Transverse colon (tissue), 4 donors: ENCODE data around the gene PSMG2. TPM values are rescaled to one million over a fixed set of nuclear protein-coding genes. Genes with fewer than 3 reads are reported as not detected.

Source experiments
- DNase-seq: peaks from one replicate; pipeline ENCODE4 v3.0.0-alpha.2; 2019
- H3K27ac ChIP-seq, 4 donors: fragments of 200-600 bp; sonication (generic); 2 replicates each; pipeline ENCODE4 v1.5.1; 2016 to 2018; ENCODE audit warnings: inconsistent platforms in 4 of 4
- H3K27me3 ChIP-seq: fragments of 200-600 bp; sonication (generic); 2 replicates; pipeline ENCODE4 v1.5.1; 2017; ENCODE audit warnings: inconsistent platforms
- H3K36me3 ChIP-seq, 4 donors: fragments of 200-600 bp; sonication (generic); 2 replicates each; pipeline ENCODE4 v1.5.1; 2017 to 2019; ENCODE audit warnings: inconsistent platforms in 4 of 4
- H3K4me1 ChIP-seq, 4 donors: fragments of 200-600 bp; sonication (generic); 2 replicates each; pipeline ENCODE4 v1.5.1; 2017 to 2020; ENCODE audit warnings: inconsistent platforms in 4 of 4
- H3K4me3 ChIP-seq, 4 donors: fragments of 200-600 bp; sonication (generic); 1 replicate in 1 of 4; 2 replicates in 3 of 4; pipeline versions ENCODE4 v1.5.1 to v1.6.1; 2017 to 2019; ENCODE audit warnings: inconsistent platforms in 4 of 4
- H3K9me3 ChIP-seq, 2 donors: fragments of 200-600 bp; sonication (generic); 2 replicates each; pipeline ENCODE4 v1.5.1; 2017 to 2019; ENCODE audit warnings: inconsistent platforms in 2 of 2
- EP300 ChIP-seq: sonication (generic); formaldehyde crosslinking; IDR thresholded peaks from one replicate; pipeline ENCODE4 v1.6.1; 2017; ENCODE audit warnings: antibody characterized with exemption, low read depth
- POLR2A ChIP-seq: fragments of 450-650 bp; IDR thresholded peaks from one replicate; pipeline ENCODE4 v1.6.1; 2016; ENCODE audit warnings: antibody characterized with exemption, mild to moderate bottlenecking, moderate library complexity
- POLR2AphosphoS5 ChIP-seq, 3 donors: sonication (generic); formaldehyde crosslinking; IDR thresholded peaks; one replicate each; pipeline ENCODE4 v1.6.1; 2016; ENCODE audit warnings: antibody characterized with exemption in 3 of 3
- WGBS, 2 donors: methylation state at CpG; one replicate each; pipeline ENCODE4 v1.1.5; 2018; ENCODE audit warnings: low coverage in 1 of 2; 5-methylcytosine and 5-hydroxymethylcytosine counted together
- in situ Hi-C, 4 donors: fragments of 200-750 bp; cut with MboI; loops; one replicate each; pipeline versions ENCODE4 v1.15.0 to v1.15.1; 2017; ENCODE audit warnings: low sequenced_read_pairs in 3 of 4, low pct_ligation_motif_present in 1 of 4, low pct_unique_long_range_greater_than_20kb in 1 of 4
- intact Hi-C: fragments of 100-400 bp; cut with DNase I; formaldehyde crosslinking; loops from one replicate; pipeline ENCODE4 v1.15.1; 2023; ENCODE audit warnings: low total_unique reads
- total RNA-seq, 4 donors: library from RNA; depleted of rRNA; stranded (reverse); fragments of >200 nt; gene quantifications; one replicate each; pipeline ENCODE4 v1.1.0, GENCODE V29; 2016
- TF ChIP-seq, protein P1 (sequence below), 5 experiments: fragments of 200-600 bp in 3 of 5; fragments of 450-650 bp in 2 of 5; sonication (generic) in 3 of 5; IDR thresholded peaks; 1 replicate in 2 of 5; 2 replicates in 3 of 5; pipeline ENCODE4 v1.5.1; 2016 to 2017; ENCODE audit warnings: antibody characterized with exemption in 5 of 5, inconsistent platforms in 3 of 5, mild to moderate bottlenecking in 2 of 5, moderate library complexity in 1 of 5

The PSMG2 gene
- total RNA-seq, 4 donors from 2014 or later = 14.7 to 80.4 (median 55.0) TPM

DNA sequence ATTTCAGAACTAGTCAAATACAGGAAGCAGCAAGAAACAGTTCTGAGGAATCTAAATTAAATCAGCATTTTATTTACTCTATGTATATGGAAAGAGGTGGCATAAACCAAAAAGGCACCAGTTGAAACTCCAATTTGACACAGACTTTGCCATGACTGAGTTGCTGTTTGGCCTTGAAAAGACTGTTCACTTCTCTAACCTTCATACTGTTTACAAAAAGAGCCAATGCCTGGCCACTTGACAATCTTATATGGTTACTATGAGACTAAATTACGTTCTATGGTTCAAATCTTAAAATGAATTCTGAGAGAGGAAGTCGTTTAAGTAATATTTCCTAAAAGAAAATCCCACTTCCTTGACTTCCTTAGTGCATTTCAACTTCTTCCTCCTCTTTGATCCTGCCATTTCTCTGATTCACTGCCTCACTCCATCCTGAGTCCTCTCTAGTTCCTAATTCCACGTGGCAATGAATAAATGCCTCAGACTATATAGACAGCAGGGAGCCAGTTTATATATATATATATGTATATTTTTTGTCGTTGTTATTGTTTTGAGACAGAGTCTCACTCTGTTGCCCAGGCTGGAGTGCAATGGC is 13.5 kb upstream of the PSMG2 start:
- in situ Hi-C loops (no loop called here), intact Hi-C loops (no loop called here)
- H3K27me3 ChIP-seq = no peaks in the 10 kb centered on the region
- peaks cover 0 to 2% (median 0%) of the 10 kb centered on the region in 4 donors for H3K4me1 ChIP-seq
- H3K36me3 ChIP-seq = peaks cover 0 to 14% (median 2%) of the 10 kb centered on the region in 4 donors
- H3K27ac ChIP-seq = no peak overlapping the region
- 70 to 76% methylated on average over 4 of the region's 4 CpGs for WGBS, 2 donors
- no peaks in the 10 kb centered on the region for H3K9me3 ChIP-seq
- DNase-seq = no peak
- H3K4me3 ChIP-seq = no peak overlapping the region
- TF ChIP-seq POLR2A (no peak), EP300 (no peak), POLR2AphosphoS5 (IDR thresholded peaks at IDR 0.05) (no peak)
- TF ChIP-seq, protein P1, sequence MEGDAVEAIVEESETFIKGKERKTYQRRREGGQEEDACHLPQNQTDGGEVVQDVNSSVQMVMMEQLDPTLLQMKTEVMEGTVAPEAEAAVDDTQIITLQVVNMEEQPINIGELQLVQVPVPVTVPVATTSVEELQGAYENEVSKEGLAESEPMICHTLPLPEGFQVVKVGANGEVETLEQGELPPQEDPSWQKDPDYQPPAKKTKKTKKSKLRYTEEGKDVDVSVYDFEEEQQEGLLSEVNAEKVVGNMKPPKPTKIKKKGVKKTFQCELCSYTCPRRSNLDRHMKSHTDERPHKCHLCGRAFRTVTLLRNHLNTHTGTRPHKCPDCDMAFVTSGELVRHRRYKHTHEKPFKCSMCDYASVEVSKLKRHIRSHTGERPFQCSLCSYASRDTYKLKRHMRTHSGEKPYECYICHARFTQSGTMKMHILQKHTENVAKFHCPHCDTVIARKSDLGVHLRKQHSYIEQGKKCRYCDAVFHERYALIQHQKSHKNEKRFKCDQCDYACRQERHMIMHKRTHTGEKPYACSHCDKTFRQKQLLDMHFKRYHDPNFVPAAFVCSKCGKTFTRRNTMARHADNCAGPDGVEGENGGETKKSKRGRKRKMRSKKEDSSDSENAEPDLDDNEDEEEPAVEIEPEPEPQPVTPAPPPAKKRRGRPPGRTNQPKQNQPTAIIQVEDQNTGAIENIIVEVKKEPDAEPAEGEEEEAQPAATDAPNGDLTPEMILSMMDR (IDR thresholded peaks at IDR 0.05) = no peak

DNA sequence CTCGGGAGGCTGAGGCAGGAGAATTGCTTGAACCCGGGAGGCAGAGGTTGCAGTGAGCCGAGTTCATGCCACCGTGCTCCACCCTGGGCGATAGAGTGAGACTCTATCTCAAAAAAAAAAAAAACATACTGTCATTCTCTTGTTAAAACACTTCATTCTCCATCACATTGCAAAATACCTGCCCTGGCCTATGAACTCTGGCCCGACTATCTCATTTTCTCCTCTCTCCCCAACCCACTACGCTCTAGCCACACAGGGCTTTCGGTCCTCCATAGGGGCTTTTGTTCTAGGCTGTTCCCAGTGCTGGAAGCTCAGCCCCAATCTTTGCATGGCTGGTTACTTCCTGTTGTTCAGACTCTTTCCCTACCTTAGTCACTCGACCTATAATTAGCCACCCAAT is 10.6 kb upstream of the PSMG2 start:
- no peaks in the 10 kb centered on the region for H3K27me3 ChIP-seq
- no peak overlapping the region for H3K4me3 ChIP-seq
- H3K27ac ChIP-seq = no peak overlapping the region
- H3K4me1 ChIP-seq = peaks cover 0 to 4% (median 0%) of the 10 kb centered on the region in 4 donors
- no peaks in the 10 kb centered on the region for H3K9me3 ChIP-seq
- WGBS, 2 donors = 90 to 91% methylated on average over 4 to 9 of the region's 9 CpGs
- intact Hi-C loops = no loop called here
- no peak for DNase-seq
- H3K36me3 ChIP-seq = no peaks in the 10 kb centered on the region
- TF ChIP-seq POLR2AphosphoS5 (IDR thresholded peaks at IDR 0.05) (no peak), POLR2A (no peak), EP300 (no peak)
- in situ Hi-C loops = no loop called here

DNA sequence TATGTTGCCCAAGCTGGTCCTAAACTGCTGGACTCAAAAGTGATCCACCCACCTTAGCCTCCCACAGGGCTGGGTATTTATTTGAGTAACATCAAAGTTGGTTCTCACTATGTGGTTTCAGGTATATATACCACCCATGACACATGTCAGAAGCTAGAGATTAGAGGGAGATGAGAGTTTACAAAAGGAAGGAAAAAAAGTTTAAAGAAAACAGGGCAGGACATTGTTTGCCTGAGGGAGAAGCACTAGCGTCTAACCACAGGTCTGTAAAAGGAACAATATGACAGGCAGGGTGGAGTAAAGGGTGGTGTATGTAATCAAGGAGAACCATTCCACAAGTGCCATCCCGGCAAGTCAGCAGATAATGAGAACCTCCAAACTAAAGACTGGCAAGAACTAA is 8.8 kb upstream of the PSMG2 start:
- Histone ChIP-seq H3K36me3 (peaks cover 0 to 7% (median 0%) of the 10 kb centered on the region in 4 donors), H3K4me1 (peaks cover 0 to 4% (median 0%) of the 10 kb centered on the region in 4 donors), H3K4me3 (no peak overlapping the region), H3K27ac (peak overlapping the region in 3 of 4 donors; percentile 14 to 25 (median 21)), H3K27me3 (no peaks in the 10 kb centered on the region), H3K9me3 (no peaks in the 10 kb centered on the region)
- TF ChIP-seq, protein P1 (IDR thresholded peaks at IDR 0.05) = no peak
- TF ChIP-seq POLR2A (no peak), EP300 (no peak), POLR2AphosphoS5 (IDR thresholded peaks at IDR 0.05) (no peak)
- WGBS, 2 donors = 33 to 59% methylated on average over 2 of the region's 2 CpGs
- in situ Hi-C loops (no loop called here), intact Hi-C loops (no loop called here)
- no peak for DNase-seq

DNA sequence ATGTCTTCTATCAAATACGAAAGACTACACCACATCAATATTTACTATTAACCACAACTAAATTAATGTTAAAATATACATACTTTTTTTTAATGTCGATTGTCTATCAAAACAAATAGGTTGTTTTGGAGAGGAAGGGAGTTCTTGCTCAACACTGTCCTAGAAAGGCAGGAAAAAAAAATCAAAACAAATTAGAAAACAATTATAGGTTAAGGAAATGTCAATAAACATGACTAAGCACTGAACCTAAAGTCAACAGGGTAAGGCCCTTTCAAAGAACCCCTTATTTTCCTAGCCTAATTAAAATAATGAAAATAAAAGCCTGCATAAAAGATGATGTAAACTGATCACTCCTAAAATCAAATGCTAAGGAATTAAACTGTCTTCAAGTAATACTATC is 3.1 kb upstream of the PSMG2 start:
- Histone ChIP-seq H3K4me1 (peaks cover 7 to 28% (median 22%) of the 10 kb centered on the region in 4 donors), H3K27me3 (no peaks in the 10 kb centered on the region), H3K4me3 (no peak overlapping the region), H3K36me3 (peaks cover 0 to 8% (median 0%) of the 10 kb centered on the region in 4 donors), H3K27ac (no peak overlapping the region), H3K9me3 (no peaks in the 10 kb centered on the region)
- in situ Hi-C loops (no loop called here), intact Hi-C loops (no loop called here)
- 79 to 89% methylated on average over 2 of the region's 2 CpGs for WGBS, 2 donors
- TF ChIP-seq, protein P1 (IDR thresholded peaks at IDR 0.05) = no peak
- TF ChIP-seq EP300 = no peak
- no peak for TF ChIP-seq POLR2AphosphoS5 (IDR thresholded peaks at IDR 0.05)
- no peak for TF ChIP-seq POLR2A
- DNase-seq = no peak
